ENCODE results near the gene CARD9. TPM values are rescaled to one million over a fixed set of nuclear protein-coding genes. Genes with fewer than 3 reads are reported as not detected.

CARD9 gene
- polyA plus RNA-seq, 1 of the 3 experiments (the other 2 are of a cell fraction): 1.1 TPM

GRCh38 chr9:136383436-136383835 is 10.0 kb upstream of the CARD9 start:
- no peak for DNase-seq
- H3K9me3 ChIP-seq: no peaks in the 10 kb centered on the region
- H4K20me1 ChIP-seq (ENCODE audit: insufficient read depth): no peaks in the 10 kb centered on the region
- peaks cover 6% of the 10 kb centered on the region for H3F3A ChIP-seq (replicated peaks; ENCODE audit: insufficient read depth)
- peaks cover 25 to 68% of the 10 kb centered on the region in 2 experiments for H3K36me3 ChIP-seq (replicated peaks in 1 of 2; ENCODE audit: control insufficient read depth in 1 of 2, insufficient read depth in 2 of 2, low read length in 1 of 2)
- H3K27me3 ChIP-seq (ENCODE audit: insufficient read depth): no peaks in the 10 kb centered on the region
- no peaks in the 10 kb centered on the region for H3K4me1 ChIP-seq (ENCODE audit: control insufficient read depth in 1 of 2, insufficient read depth in 2 of 2, low read depth in 1 of 2, low read length in 1 of 2)
- POLR2A ChIA-PET: interaction anchor here (3.0 kb wide), 1 partner anchor 18 kb away, joined by 11 read pairs; no protein-coding TSS in a partner anchor
- no peak overlapping the region for H3K4me3 ChIP-seq (ENCODE audit: low read depth in 2 of 2, low read length in 1 of 2)
- no peak overlapping the region for H3K4me2 ChIP-seq
- CTCF ChIA-PET: interaction anchor here (1.9 kb wide), 1 partner anchor 9 kb away, joined by 5 read pairs; no protein-coding TSS in a partner anchor
- H3K9ac ChIP-seq: no peak overlapping the region
- WGBS (ENCODE audit: low lambda C conversion rate): 97% methylated on average over 7 of the region's 20 CpGs
- H3K9me2 ChIP-seq: no peaks in the 10 kb centered on the region
- H3K79me2 ChIP-seq (ENCODE audit: insufficient read depth): no peaks in the 10 kb centered on the region
- TF ChIP-seq ELF1 (IDR thresholded peaks at IDR 0.05) (no peak), RAD21 (IDR thresholded peaks at IDR 0.05; ENCODE audit: low read length) (no peak), IRF3 (IDR thresholded peaks at IDR 0.05; ENCODE audit: low read depth, low read length) (no peak), NRF1 (IDR thresholded peaks at IDR 0.05; ENCODE audit: low read depth, low read length) (no peak), RCOR1 (IDR thresholded peaks at IDR 0.05; ENCODE audit: low read length) (no peak), YY1 (IDR thresholded peaks at IDR 0.05; ENCODE audit: low read depth) (no peak), PBX3 (IDR thresholded peaks at IDR 0.05) (no peak), POLR2AphosphoS5 (IDR thresholded peaks at IDR 0.05; ENCODE audit: low read depth, low read length) (no peak), TEAD4 (IDR thresholded peaks at IDR 0.05; ENCODE audit: borderline replicate concordance, insufficient read depth) (no peak), MXI1 (IDR thresholded peaks at IDR 0.05; ENCODE audit: low read depth, low read length) (no peak), GABPA (IDR thresholded peaks at IDR 0.05; ENCODE audit: low read depth) (no peak), RXRA (IDR thresholded peaks at IDR 0.05; ENCODE audit: borderline replicate concordance, low read depth) (no peak), TAF1 (IDR thresholded peaks at IDR 0.05; ENCODE audit: borderline replicate concordance, low read depth, low read length) (no peak), SIN3A (IDR thresholded peaks at IDR 0.05; ENCODE audit: borderline replicate concordance, low read depth, low read length) (no peak), RFX5 (IDR thresholded peaks at IDR 0.05; ENCODE audit: low read length) (no peak), TCF12 (IDR thresholded peaks at IDR 0.05) (no peak), FOXJ3 (CRISPR knock-in tag; IDR thresholded peaks at IDR 0.05) (no peak), REST (IDR thresholded peaks at IDR 0.05; ENCODE audit: low read depth, low read length) (no peak)
- no peak overlapping the region for H3K27ac ChIP-seq (ENCODE audit: low read depth in 2 of 2, low read length in 1 of 2)
- no peak overlapping the region for H2AFZ ChIP-seq (ENCODE audit: low read depth)

Data from SK-N-SH (cell line).